Measurements from ENCODE around the gene BZW2. TPM values are rescaled to one million over a fixed set of nuclear protein-coding genes. Genes with fewer than 3 reads are reported as not detected.

Gene BZW2
- polyA plus RNA-seq, 1 donor (not counting 4 experiments of a cell fraction or from before 2014, with no cell fraction given): 65.7 TPM

DNA sequence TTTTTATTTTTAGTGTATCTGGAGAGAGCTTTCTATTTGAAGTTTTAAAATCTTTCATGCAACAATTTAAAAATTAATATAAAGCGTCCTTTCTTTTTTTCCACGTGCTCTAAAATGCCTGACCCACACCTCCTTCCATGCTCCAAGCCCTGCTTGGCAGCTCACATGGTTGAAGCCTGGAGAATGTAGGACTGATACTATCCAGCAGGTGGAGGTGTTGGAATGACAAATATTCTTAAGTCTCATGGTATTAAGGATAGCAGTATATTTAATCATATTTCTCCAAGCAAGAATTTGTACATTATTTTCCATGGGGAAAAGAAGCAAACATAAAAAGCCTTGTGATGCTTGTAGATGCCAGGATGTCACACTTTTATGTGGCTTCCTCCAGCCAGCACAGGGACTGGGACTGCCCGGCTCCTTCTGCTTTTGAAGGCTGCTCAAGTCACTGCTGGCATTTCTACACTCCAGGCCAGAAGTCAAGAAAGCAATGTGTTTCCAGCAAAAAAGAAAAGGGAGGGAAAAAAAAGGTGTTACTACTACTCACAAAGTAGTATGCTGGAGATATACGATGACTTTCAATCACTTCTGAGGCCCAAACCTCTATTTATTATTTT, 49.7 kb downstream of the BZW2 start:
- H3K9me1 ChIP-seq (ENCODE audit: control insufficient read depth, extremely low read depth, insufficient read depth, low read length): no peaks in the 10 kb centered on the region
- no peak overlapping the region for H3K4me2 ChIP-seq (ENCODE audit: control insufficient read depth, extremely low read depth, insufficient read depth, low read depth, low read length)
- TF ChIP-seq, protein P1, sequence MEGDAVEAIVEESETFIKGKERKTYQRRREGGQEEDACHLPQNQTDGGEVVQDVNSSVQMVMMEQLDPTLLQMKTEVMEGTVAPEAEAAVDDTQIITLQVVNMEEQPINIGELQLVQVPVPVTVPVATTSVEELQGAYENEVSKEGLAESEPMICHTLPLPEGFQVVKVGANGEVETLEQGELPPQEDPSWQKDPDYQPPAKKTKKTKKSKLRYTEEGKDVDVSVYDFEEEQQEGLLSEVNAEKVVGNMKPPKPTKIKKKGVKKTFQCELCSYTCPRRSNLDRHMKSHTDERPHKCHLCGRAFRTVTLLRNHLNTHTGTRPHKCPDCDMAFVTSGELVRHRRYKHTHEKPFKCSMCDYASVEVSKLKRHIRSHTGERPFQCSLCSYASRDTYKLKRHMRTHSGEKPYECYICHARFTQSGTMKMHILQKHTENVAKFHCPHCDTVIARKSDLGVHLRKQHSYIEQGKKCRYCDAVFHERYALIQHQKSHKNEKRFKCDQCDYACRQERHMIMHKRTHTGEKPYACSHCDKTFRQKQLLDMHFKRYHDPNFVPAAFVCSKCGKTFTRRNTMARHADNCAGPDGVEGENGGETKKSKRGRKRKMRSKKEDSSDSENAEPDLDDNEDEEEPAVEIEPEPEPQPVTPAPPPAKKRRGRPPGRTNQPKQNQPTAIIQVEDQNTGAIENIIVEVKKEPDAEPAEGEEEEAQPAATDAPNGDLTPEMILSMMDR (optimal IDR thresholded peaks at IDR 0.05 in 1 of 3, IDR thresholded peaks at IDR 0.05 in 1 of 3, conservative IDR thresholded peaks at IDR 0.05 in 1 of 3; ENCODE audit: extremely low read depth in 1 of 3, insufficient read depth in 2 of 3, low read length in 3 of 3): peak; percentile 38 to 60 (median 50)
- TF ChIP-seq EZH2 (IDR thresholded peaks at IDR 0.05; ENCODE audit: low read length): no peak
- H3K9me3 ChIP-seq (ENCODE audit: control insufficient read depth, low read depth, low read length): no peaks in the 10 kb centered on the region
- dilution Hi-C loops (cut with MboI; ENCODE audit: extremely low pct_ligation_motif_present, low sequenced_read_pairs): no loop called here
- peak; percentile 32 for FAIRE-seq
- no peak overlapping the region for H3K9ac ChIP-seq (ENCODE audit: control insufficient read depth, extremely low read depth, insufficient read depth, low read length)
- H2AFZ ChIP-seq (ENCODE audit: control insufficient read depth, low read length): no peak overlapping the region
- no peak overlapping the region for H3K4me3 ChIP-seq (ENCODE audit: control insufficient read depth in 2 of 3, extremely low read depth in 1 of 3, insufficient read depth in 2 of 3, low read depth in 1 of 3, low read length in 3 of 3)
- peaks cover 26 to 29% of the 10 kb centered on the region in 2 experiments for H3K36me3 ChIP-seq (ENCODE audit: control insufficient read depth in 2 of 2, extremely low read depth in 1 of 2, insufficient read depth in 2 of 2, low read length in 2 of 2)
- H3K79me2 ChIP-seq (ENCODE audit: control insufficient read depth, insufficient read depth, low read length): no peaks in the 10 kb centered on the region
- H3K27me3 ChIP-seq (ENCODE audit: control insufficient read depth, extremely low read depth, insufficient read depth, low read length): no peaks in the 10 kb centered on the region
- DNase-seq (ENCODE audit: low read depth, low spot score): peak; percentile 48
- no peak overlapping the region for H3K27ac ChIP-seq (ENCODE audit: control insufficient read depth, insufficient read depth, low read length)
- no peaks in the 10 kb centered on the region for H4K20me1 ChIP-seq (ENCODE audit: control insufficient read depth, extremely low read depth, insufficient read depth, low read length)
- no peaks in the 10 kb centered on the region for H3K4me1 ChIP-seq (ENCODE audit: control insufficient read depth, extremely low read depth, insufficient read depth, low read length)

DNA sequence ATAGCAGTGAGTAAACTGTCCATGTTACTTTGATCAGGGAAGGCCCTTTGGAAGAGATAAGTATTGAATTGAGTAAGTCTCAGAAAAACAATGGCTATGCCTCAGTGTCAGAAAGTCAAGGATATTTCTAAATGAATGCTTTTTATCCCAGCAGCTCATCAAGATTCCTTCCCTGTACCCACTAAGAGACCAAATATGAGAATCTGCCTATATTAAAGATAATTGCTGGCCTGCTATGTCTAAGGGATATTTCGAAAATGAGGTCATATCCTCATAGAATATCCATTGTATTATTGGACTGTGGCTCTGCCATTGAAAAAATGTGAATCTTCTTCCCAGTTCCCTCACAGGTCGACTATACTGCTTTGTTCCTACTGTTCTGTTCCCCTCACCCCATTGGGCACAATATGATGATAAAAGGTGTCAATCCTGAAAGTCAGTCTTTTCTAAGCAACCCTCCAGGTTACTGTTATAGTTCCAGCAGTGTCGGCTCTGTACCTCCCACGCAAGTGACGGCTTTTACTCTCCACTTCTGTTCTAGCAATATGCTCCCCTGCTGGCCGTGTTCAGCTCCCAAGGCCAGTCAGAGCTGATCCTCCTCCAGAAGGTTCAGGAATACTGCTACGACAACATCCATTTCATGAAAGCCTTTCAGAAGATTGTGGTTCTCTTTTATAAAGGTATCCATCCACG, 51.7 kb downstream of the BZW2 start:
- Histone ChIP-seq H2AFZ (ENCODE audit: control insufficient read depth, low read length) (no peak overlapping the region), H3K27ac (ENCODE audit: control insufficient read depth, insufficient read depth, low read length) (no peak overlapping the region), H3K9me3 (ENCODE audit: control insufficient read depth, low read depth, low read length) (no peaks in the 10 kb centered on the region), H4K20me1 (ENCODE audit: control insufficient read depth, extremely low read depth, insufficient read depth, low read length) (no peaks in the 10 kb centered on the region), H3K9ac (ENCODE audit: control insufficient read depth, extremely low read depth, insufficient read depth, low read length) (no peak overlapping the region), H3K36me3 (ENCODE audit: control insufficient read depth in 2 of 2, extremely low read depth in 1 of 2, insufficient read depth in 2 of 2, low read length in 2 of 2) (peaks cover 29% of the 10 kb centered on the region in 2 experiments), H3K4me1 (ENCODE audit: control insufficient read depth, extremely low read depth, insufficient read depth, low read length) (no peaks in the 10 kb centered on the region), H3K4me3 (ENCODE audit: control insufficient read depth in 2 of 3, extremely low read depth in 1 of 3, insufficient read depth in 2 of 3, low read depth in 1 of 3, low read length in 3 of 3) (no peak overlapping the region), H3K9me1 (ENCODE audit: control insufficient read depth, extremely low read depth, insufficient read depth, low read length) (no peaks in the 10 kb centered on the region), H3K27me3 (ENCODE audit: control insufficient read depth, extremely low read depth, insufficient read depth, low read length) (no peaks in the 10 kb centered on the region), H3K4me2 (ENCODE audit: control insufficient read depth, extremely low read depth, insufficient read depth, low read depth, low read length) (no peak overlapping the region), H3K79me2 (ENCODE audit: control insufficient read depth, insufficient read depth, low read length) (no peaks in the 10 kb centered on the region)
- FAIRE-seq: no peak
- no peak for DNase-seq (ENCODE audit: low read depth, low spot score)
- TF ChIP-seq, protein P1 (optimal IDR thresholded peaks at IDR 0.05 in 1 of 3, IDR thresholded peaks at IDR 0.05 in 1 of 3, conservative IDR thresholded peaks at IDR 0.05 in 1 of 3; ENCODE audit: extremely low read depth in 1 of 3, insufficient read depth in 2 of 3, low read length in 3 of 3): no peak
- no peak for TF ChIP-seq EZH2 (IDR thresholded peaks at IDR 0.05; ENCODE audit: low read length)
- dilution Hi-C loops (cut with MboI; ENCODE audit: extremely low pct_ligation_motif_present, low sequenced_read_pairs): no loop called here
